HG03439 (cell line): Measurements from ENCODE around the gene CFAP54.

Experiments
- ATAC-seq: cut with Tn5 transposase; IDR thresholded peaks from one replicate; pipeline ENCODE4 v1.9.1; 2021; ENCODE audit warnings: mild to moderate bottlenecking, moderate library complexity; ENCODE audit not compliant: unreplicated experiment

Gene CFAP54

DNA sequence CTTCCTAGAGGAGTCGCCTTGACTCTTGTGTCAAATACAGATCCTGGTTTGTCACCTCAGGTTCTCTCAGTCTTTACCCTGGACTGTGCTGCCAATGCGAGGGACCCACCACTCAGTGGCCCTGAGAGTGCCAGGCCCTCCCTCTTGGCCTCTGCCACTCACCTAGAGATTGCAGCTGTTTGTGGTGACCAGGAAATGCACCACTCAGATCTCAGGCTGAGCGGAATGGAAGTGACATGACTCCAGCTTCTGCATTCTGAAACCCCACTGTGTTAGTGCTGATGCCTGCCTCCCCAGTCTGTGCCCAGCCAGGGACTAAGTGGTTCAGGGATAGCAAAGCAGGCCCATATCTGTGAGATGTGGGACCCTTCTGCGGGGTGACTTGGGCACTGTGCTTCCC lies 389.9 kb downstream of the CFAP54 start:
- ATAC-seq, result no peak

DNA sequence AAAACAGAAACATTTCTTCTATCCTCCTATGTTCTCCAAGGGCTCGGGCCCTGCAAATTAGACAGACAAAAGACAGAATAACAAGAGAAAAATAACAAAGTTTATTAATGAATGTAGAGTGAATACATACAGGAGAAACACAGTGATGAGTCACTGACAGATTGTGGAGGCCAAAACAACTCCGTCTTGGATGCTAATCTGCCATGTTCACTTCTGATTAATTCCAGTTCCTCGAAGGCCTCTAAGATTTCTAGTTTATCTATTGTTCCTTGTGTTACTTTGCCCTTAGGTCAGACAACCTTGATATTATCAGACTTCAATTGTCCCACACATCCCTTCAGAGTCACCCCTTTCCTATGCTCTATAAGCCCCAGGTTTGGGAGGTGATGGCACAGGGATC lies 390.8 kb downstream of the CFAP54 start:
- ATAC-seq, result no peak

DNA sequence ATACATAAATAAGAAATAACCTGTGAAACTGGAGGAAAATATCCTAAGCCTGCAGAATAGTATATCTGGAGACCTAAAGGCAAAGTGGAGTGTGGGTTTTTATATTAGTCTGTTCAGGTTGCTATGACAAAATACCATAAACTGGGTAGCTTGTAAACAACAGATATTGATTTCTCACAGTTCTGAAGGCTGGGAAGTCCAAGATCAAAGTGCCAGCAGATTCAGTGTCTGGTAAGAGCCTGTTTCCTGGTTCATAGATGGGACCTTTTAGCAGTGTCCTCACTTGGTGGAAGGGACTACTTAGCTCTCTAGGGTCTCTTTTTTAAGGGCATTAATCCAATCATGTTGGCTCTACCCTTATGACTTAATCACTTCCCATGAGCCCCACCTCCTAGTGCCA lies 392.2 kb downstream of the CFAP54 start:
- ATAC-seq, result no peak

- ATAC-seq, result no peak
These were observed 393.5 kb downstream of the CFAP54 start for GRCh38 chr12:96882862-96883261.

- no peak for ATAC-seq
These were observed 394.2 kb downstream of the CFAP54 start for GRCh38 chr12:96883571-96883970.

GRCh38 chr12:96886998-96887677 lies 397.8 kb downstream of the CFAP54 start:
- no peak for ATAC-seq

DNA sequence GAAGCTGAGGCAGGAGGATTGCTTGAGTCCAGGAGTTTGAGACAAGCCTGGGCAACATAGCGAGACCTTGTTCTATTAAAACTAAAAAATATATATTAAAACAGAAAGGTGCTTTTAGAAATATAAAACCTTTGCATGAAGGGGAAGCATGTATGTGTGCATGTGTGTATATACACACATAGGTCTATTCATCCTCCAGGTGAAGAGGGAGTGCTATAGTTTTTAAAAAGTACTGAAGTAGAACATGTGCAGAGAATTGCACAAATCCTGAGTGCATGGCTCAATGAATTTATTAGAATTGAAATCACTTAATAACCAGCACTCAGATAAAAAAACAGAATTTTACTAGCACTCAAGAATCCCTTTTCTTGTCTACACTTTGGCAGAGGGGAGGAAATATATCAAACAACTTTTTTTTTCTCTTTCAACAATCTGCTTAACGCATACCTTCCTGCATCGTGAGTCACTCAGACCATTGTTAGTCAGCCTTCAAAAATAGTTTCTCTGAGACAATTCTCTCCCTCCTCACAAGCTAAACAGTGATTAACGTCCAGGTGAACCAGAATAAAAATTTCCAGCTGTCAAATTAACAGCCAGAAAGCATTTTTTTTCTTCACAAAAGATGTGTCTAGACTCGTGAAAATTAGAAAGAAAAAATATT lies 400.0 kb downstream of the CFAP54 start:
- no peak for ATAC-seq

- no peak for ATAC-seq
These were observed 401.0 kb downstream of the CFAP54 start for GRCh38 chr12:96890331-96890730.

- no peak for ATAC-seq
These were observed 402.7 kb downstream of the CFAP54 start for GRCh38 chr12:96892104-96892503.

GRCh38 chr12:96897421-96897820 lies 408.0 kb downstream of the CFAP54 start:
- ATAC-seq, result no peak

DNA sequence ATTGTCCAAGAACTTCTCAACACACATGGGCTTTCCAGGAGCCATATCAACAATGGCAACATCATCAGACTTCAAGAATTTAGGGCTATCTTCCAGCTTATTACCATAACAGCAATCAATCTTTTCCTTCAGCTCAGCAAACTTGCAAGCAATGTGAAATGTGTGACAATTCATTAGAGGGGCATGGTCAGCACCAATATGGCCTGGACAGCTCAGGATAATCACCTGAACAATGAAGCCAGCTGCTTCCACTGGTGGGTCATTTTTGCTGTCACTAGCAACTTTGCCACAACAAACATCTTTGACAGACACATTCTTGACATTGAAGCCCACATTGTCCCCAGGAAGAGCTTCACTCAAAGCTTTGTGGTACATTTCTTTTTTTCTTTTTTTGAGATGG lies 411.8 kb downstream of the CFAP54 start:
- no peak for ATAC-seq

- ATAC-seq, result no peak
These were observed 412.7 kb downstream of the CFAP54 start for GRCh38 chr12:96902076-96902475.

- no peak for ATAC-seq
These were observed 417.1 kb downstream of the CFAP54 start for GRCh38 chr12:96906498-96906848.

- peak; percentile 94 for ATAC-seq
These were observed 417.7 kb downstream of the CFAP54 start, which contains the start of gene NEDD1 for GRCh38 chr12:96906849-96907670. Gene NEDD1, plus strand, starts transcription at chr12:96907257. Its CDS starts 2,503 bp downstream, at chr12:96909760.

DNA sequence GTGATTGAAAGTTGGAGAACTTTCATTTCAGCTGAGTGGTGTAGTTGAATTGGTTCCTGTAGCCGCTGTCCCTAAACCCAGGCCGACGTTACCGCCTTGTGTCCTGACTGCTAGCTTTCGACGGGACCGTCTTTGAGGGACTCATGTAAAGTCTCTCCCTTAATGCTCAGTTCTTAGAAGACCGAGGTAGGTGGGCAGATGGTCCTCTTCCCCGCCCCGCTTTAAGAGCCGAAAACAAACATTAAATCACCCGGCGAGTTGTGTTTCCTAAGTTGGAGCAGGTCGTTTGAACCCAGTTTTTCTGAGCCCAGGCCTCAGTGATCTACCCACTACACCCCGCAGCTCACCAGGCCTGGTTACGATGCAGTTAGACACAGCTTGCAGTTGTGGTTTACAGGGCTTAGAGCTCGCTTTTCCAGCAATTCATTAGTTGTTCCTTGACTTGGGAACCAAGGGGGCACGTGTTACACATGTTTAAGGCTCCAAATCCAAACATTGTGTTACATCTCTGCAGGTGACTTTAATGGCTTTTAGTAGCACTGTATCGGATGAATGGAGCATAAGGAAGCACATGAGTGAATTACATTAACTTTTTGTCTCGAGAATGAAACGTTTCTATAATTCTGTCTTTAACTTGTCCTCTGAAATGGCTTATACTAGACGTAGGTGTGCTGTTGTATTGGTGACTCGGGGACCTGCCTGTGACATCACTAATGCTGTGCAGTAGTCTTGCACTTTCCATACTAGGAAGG lies 418.5 kb downstream of the CFAP54 start:
- ATAC-seq, result peak; percentile 30

GRCh38 chr12:96908423-96908675 lies 419.0 kb downstream of the CFAP54 start:
- ATAC-seq, result no peak

DNA sequence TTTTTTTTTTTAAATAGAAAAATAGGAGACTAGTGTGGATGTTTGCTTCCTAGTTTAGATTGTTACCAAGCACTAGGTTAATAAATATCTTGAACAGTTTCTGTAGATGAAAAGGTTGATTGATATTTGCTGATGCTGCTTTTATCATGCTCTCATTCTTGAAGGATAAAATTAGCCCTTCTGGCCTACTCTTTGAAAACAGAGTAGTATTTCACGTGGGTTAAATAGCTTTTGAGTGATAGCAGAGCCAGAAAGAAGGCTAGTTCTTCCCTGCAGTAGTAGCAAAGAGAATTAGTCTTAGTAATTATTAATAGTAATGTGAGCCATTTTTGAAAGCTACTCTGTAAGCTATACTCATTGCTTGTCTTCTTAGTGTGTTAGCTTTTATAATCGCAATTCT lies 422.9 kb downstream of the CFAP54 start:
- ATAC-seq, result no peak

DNA sequence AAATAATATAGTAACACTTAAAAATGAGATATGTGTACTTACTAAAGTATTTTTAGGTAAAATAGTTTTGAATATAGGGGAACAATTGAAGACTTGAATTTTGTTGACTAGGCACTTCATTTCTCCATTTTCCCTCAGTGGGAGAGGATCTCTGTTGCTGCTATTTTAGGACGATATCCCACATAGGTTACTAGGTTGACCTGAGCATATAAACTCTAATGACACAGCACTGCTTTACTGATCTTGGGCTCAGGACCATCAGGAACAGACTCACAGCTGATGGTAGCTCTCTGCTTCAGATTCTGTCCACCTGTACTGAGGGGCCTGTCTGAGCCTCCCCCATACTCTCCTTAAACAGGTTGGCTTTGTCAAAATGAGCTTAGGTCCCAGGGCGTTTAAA lies 423.6 kb downstream of the CFAP54 start:
- ATAC-seq, result no peak

DNA sequence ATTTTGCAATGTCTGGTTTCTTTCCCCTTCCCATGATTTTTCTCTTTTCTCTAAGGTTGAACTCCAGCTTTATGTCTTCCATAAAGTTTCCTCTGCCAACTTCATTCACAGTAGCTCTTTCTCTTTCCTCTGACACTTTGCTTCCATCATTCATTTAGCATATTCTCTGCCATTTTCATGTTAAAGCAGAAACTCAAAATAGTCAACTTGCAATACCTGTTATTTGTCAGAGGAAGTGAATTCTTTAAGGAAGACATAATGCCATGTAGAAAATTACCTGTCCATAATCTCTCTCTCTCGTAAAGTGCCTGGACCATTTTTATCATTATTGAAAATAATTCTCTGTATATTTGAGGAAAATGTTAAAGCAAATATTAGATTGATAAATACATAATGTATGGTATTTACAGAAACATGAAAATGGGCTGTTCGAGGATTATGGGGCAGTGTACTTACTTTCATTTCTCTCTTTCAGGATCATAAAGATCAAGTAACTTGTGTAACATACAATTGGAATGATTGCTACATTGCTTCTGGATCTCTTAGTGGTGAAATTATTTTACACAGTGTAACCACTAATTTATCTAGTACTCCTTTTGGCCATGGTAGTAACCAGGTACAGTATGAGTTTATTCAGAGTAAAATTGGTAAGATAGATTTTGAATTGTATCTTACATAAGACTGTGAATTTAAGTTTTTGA lies 430.3 kb downstream of the CFAP54 start:
- no peak for ATAC-seq
